DMS153 treated with DMSO at 0.1 percent for 48 hours (cell line): ENCODE results near the gene PIK3IP1.

Source experiments
- DNase-seq: peaks from one replicate; lab custom pipeline; 2025; ENCODE audit not compliant: unreplicated experiment; lab: John Stamatoyannopoulos, UW

PIK3IP1 gene

DNA sequence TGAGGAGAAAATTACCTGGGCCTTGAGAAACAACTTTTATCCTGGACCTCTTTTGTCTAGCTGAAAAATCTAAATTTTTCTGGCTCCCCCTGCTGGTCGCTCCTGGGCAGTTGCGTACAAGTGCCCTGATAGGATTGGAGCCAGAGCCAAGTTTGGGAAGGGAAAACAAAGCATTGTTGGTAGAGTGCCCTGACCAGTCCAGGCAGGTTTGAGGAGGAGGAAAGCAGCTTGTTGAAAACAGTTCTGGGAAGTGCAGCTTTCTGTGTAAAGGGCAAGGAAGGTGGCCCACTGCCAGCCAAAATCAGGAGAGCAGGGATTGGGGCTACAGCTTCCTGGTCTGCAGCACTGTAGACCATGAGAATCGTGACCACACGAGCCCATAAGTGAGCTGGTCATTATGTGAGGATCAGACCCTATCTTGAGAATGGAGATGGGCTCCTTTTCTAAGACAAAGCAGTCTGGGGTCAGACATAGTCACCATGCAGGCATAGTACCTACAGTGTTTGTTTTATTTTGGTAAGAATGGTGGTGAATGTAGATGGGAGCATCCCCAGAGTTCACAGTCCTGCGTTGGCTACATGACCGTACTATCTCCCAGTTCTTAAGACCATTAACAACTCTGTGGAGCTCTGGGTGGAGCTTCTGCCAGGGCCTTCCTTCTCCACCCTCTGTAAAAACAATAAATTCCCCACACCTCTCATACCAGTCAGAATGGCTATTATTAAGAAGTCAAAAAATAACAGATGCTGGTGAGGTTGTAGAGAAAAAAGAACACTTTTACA is 21.3 kb upstream of the PIK3IP1 start:
- peak; percentile 96 for DNase-seq

DNA sequence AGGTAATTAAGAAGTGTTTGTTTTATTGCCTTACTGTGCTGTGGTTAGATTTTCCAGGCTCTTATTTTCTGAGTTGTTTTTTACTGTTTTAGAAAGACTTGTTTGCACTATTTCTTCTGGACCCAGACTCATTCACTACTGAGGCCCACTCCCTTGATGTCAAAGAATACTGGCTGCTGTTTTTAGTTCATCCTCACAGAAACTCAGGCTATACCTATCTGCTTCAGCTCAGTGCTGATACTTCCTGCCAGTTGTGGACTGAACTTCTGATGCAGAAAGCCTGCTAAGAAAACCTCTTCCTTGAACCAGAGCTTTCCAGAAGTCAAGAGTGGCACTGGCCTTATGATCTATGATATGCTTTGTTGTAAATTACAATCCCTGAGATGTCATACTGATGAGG is 15.9 kb upstream of the PIK3IP1 start:
- no peak for DNase-seq

DNA sequence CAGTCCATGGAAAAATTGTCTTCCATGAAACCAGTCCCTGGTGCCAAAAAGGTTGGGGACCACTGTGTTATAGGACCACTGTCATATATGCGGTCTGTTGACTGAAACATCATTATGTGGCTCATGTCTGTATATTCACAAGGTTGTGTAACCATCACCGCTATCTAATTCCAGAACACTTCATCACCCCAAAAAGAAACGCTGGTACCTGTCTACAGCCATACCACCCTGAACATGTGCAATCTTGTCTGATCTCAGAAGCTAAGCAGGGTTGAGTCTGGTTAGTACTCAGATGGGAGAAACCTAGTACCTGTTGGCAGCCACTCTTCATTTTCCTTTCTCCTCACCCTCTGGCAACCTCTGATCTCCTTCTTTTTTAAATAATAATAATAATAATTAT is 12.9 kb upstream of the PIK3IP1 start:
- no peak for DNase-seq

DNA sequence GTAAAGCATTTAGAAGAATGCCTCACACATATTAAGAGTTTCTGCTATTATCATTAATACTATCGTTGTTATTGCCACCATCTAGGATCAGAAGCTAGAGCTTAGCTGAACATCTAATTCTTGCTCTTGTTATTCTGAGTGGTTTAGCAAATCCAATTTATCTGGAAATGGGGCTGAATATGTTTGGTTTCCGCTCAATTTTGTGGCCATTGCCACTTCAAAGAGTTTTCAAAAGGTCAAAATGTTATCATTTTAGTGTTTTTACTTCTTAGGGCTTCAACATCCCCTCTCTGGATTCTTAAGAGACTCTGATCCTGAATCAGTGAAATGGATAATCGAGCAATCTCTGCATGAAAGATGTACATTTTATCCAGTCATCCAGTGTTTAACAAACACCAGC is 10.2 kb upstream of the PIK3IP1 start:
- no peak for DNase-seq

DNA sequence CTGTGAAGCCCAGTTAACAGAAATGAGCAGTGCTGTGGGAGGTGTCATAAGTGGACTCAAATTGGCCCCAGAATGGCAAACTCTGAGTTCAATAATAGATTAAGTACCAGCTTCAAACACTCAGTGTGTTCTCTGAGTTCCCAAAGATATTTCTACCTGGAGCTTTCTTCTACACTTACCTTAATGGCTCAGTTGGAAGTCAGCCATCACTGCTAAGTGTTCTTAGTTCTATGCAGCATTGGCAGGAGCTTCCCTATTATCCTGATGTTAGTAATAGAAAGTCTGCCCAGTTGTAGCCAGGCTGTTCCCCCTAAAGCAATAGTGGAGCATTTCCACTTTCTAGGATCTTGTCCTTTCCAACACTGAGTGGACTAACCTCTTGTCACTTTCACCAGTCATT is 9.7 kb upstream of the PIK3IP1 start:
- no peak for DNase-seq

DNA sequence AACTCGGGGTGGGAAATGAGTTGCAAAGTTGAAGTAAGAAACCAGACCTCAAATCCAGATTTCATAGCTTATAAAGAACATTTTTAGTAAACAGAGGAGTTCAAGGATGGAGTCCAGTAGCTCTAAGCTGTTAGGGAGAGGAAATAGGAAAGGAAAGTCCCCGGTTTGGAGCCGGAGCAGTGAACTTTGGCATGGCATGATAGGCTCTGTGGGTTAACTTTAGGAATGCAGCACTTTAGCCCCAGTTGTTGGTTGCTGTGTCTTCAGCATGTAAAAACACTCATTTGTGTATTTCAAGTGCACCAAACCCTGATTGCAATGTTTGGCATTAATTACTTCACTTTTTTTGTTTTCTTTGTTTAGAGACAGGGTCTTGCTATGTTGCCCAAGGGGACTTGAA is 8.6 kb upstream of the PIK3IP1 start:
- no peak for DNase-seq

DNA sequence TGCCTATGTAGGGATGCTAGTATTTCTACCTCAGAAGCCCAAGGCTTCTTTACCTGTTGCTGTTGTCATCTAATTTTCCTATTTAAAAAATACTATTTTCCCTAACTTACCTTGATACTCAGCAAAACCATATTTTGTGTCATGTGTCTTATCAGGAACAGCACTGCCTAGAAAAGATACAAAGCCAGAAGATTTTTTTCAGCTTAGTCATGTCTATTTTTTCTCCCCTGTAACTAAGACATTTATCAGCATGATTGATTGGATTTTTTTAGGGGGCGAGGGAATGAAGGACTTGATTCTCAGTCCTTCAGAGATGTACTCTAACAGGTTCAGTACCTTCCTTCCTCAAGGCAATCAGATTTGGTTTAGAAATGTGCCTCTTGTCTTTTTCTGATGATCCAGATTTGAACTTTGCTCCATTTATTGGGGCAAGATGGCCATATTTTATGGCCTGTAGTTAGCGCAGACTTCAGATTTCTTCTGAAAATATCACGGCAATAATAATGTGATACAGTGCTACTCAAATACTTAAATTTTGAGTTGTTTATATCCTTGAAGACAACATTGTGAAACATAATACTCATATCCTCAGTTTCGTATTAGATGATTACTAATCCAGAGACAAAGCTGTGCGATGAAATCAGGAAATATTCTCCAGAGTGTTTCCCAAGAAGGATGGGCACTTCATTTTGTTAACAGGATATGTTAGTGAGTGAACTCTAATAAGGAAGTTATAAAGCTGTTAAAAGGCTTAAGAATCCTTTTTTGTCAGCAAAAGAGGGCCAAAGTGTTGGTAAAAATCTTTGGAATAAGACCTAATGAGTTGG is 3.8 kb upstream of the PIK3IP1 start:
- no peak for DNase-seq

DNA sequence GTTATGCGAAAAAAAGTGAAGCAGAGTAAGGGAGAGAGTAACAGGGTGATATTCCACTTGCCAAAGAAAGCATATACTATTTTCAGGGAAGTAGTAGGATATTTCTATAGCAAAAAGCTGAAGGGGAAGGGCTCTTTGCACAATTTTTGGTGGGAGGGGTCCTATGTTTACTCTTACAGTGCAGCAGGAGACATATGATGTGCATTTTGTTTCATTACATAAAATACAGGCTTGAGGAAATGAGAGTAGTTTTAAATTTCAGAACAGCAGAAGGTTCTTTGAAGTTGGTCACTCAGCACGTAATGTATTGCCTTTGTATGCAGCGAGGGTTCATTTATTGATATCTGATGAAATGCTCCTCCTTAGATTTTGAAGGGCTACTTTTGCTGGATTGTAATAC is 3.1 kb upstream of the PIK3IP1 start:
- no peak for DNase-seq

DNA sequence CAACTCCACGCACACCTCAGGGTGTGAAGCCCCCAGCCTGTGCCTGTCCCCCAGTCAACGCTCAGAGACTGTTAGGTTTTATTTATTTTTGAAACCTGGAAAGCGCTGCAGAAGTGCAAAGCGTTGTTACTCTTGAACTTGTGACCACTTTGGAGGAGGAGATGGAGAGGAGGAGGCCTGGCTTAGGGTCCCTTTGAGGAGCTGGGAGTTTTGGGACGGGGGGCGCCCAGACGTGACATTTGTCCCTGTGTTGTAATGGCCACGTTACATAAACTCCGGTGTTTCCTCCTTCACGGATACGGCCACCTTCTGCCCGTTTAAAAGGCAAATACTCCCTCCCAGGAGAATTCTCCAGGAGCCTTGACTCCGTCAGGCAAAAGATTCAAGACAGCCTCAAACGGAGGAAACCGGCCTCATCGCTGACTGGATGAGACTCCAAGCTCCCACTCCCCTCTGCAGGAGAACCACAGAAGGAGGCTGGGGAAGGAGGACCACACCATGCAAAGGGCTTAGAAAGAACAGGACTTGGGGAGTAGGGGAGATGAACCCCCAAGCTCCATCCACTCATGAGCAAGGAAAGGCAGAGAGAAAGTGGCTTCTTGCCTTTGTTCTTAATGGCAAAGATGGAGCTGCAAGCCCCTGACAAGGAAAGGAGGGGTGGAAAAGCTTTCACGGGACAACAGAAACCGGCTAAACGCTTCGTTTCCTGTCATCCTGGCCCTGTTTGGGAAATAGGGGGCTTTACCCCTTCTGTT is 630 bp downstream of the PIK3IP1 start:
- no peak for DNase-seq

DNA sequence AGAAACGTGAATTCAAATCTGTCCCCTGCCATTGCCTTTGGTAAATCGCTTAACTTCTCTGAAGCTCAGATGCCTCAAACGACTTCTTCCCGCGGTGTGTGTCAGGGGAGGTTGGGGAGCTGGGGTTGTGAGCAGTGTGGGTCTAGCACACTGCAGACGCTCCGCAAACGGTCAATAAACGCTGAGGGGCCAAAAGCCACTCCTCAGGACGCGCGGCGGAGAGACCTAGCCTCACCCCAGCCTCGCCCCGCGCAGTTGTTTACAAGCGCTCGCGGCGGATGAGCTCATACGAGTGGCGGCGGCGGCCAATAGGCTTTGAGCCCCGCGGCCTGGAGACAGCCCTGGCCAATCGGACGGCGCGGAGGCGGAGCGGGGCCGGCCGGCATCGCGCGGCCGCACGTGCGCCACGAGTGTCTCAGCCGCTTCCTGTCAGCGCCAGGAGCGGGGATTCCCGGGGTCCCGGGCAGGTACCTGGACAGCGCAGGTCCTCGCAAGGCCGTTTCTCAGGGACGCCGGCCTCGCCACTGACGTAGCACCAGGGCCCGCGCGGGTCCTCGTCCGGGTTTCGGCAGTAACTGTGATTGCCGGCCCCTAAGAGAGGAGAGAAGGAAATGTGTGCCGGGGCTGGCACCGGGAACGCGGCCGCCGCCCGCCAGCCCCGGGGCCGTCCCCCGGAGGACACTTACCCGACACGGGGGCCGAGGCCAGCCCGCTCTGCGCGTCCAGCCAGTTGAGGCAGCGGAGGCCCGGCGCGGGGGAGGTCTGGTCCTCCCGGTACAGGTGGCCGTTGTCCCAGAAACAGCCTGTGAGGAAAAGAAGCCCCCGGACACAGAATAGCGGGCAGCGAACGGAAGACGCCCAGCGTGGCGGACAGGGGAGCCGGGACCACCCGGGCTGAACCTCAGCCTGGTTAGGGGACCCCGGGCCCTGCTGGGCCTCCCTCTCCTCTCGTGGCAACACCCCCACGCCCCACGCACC is 1.5 kb downstream of the PIK3IP1 start:
- peak; percentile 90 for DNase-seq

DNA sequence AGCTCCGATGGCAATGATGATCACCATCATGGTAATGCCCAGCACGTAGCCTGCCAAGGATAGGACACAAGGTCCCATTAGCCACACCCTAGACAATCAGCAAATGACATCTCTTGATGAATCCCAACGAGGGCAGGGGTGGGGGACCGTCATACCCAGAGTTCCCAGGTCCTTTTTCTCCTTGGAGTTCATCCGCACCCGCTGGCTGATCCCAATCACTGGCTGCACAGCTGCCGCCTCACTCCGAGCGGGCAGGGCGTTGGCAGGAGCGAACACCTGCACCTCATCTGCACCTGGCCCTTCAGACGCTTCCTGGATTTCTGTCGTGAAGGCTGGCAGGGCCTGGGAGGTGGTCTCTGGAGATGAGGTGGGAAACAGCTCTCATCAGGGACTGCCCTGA is 2.9 kb downstream of the PIK3IP1 start:
- peak; percentile 68 for DNase-seq

DNA sequence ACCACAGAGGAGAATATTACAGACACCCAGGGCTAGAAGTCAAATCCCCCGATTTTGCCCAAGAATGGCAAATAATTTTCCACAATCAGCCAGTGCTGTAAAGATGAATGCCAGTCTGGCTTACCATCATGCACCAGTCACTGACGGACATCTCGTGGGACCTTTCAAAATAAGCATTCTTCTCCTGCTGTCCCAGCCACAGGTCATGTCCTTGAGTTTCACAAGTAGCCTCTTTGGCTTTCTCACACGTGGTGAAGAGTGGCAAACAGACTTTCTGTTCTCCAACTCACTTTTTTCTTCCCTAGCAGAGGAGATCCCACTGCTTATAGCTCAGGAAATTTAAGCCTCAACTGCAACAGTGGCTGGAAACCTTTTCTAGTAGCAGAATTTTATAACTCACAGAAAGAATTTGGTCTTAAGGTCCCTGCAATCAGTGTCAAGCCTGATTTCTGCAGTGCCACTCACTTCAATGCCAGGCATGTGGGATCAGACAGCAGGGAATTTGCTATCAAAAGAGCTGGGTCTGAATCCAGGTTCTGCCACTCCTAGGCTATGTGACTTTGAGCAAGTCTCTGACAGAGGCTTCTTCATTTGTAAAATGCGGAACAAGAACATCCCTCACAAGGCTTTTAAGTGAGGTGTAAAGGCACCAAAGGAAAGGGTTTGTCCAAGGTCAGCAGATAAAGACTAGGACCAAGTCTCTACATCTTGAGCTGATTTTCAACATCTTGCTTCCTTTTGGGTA is 3.6 kb downstream of the PIK3IP1 start:
- no peak for DNase-seq

DNA sequence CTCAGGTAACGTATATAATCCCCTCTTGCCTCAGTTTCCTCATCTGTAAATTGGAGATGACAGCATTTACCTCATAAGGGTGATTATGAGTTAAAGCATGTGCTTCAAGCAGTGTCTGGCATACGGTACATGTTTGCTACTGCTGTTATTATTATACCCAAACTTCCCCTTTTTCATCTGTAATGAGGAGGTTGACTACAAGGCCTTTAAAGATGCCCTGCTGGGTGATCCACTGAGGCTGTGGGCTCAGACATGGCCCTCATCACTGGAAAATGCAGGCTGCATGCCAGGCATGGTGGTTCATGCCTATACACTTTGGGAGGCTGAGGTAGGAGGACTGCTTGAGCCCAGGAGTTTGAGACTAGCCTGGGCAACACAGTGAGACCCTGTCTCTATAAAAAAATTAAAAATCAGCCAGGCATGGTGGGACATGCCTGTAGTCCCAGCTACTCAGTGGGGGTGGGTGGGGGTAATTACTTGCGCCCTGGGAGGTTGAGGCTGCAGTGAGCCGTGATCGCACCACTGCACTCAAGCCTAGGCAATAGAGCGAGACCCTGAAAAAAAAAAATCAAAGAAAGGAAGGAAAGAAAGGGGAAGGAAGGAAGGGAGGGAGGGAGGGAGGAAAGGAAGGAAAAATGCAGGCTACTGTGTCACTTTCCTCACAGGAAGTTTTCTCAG is 4.3 kb downstream of the PIK3IP1 start:
- no peak for DNase-seq

DNA sequence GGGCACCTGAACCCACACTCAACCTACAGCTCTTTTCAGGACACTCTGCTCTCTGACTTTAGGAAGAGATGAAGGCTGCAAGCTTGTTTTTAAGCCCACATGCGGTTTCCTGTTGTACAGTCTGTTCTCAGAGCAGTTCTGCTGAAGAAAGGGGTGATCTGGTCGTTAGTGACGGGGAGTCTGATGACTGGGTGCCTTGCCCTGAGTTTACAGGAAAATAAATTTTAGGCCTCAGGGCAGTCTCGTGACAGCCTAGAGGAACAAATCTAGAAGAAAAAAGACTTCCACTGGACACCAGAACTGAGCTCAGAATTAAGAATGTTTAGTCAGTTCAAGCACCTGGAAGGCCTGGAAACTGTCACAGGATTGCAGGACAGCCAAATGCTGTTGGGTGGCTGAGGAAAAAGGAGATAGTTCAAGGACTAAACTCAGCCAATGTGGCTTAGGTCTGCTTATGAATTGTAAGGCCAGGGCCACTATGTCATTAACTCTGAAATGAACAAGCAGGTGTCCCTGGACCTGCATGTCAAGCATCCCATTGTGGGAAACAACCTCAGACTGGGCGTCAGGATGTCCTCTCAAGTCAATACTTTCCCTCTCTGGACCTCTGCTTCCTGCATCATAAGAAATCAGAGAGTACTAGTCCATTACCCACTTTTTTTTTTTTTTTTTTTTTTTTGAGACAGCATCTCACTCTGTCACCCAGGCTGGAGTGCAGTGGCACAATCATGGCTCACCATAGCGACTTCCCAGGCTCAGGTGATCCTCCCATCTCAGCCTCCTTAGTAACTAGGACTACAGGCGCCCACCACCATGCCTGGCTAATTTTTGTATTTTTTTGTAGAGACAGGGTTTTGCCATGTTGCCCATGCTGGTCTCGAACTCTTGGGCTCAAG is 5.7 kb downstream of the PIK3IP1 start:
- no peak for DNase-seq

DNA sequence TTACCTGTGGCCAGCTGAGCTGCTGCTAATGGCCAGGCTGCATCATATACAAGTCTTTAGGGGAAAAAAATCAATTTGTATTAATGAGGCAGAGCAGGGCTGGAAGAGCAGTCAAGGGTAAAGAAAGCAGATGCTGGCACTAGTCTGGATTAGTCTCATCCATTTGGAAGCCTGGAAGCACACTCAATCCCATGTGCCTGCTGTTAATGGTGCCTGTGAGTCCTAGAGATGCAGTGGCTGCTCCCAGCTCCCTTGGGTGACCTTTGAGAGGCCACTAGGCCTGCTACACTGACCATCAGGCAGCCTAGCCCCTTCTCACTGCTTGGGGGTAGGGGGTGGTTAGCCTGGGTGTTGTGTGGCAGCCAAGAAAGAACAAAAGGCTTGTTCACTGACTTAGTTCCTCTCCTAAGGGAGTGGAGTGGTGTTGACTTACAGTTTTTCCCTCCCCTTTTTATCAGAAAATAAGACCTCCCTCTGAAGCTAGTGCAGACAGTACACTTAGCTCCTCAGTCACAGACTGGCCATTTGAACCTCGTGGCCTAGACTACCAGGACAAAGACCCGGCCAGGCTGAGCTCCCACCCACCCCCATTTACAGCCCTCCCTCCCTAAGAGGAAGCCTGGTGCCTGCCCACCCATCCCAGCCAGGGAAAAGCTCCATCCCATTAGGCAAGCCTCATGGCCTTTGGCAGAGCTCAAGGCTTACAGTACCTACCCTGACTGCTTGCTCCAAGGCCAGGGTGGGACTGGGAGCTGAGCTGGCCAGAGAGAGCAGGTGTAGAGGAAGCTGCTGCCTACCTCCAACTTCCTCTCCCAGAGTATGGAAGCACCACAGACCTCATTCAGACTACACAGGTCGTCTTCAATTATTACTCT is 7.8 kb downstream of the PIK3IP1 start:
- DNase-seq: no peak

DNA sequence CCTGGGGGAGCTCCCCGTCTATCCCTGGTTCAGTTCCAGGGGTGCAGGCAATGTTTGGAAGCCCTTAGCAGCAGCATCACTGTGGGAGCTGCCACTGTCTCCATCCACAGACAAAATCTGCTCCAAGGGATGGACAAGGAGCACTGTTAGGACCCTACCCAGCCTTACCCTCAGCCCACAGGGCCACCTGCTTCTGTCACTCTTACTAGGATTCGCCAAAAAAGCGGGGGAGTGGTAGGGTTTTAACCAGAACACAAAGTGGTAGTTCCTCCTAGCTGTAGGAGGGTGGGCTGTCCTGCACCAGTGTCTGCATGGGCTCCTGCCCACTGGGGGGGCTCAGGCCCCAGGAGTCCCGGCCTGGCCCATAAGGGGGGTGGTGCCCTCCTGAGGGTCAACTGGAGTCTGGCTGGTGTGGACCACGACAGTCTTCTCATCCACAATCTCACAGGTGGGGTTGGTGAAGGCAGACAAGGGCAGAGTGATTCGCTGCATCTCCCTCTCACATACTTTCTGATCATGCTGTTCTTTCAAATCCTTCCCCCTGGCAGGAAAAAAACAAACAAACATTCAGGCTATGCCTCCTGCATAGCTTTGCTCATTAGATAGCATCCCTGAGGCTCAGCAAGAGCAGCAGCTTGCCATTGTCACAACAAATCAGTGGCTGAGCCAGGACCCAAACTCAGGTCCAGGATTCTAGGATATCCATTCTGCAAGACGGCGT is 9.4 kb downstream of the PIK3IP1 start:
- no peak for DNase-seq

DNA sequence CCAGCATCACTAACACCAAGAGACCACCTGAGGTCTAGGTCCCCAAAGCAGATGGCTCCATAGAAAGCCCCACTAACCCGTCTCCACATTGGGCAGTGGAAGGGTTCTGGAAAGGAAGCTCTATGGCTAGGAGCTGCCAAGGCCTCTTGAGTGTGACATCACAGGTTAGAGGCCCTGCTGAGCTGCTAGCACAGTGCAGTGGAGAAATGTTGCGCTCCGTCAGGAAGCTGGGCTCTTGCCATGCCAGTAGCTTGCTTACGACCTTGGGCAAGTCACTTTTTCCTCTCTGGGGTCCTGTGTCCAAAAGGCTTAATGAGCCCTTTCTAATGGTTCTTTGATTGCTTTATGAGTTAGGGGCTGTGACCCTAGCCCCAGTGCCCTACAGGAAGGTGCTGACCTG is 10.6 kb downstream of the PIK3IP1 start:
- DNase-seq: no peak
